ENCODE measurements around the gene NETO1.

NETO1 gene

GRCh38 chr18:72840109-72840508 is 27.7 kb downstream of the NETO1 start:
- DNase-seq, result no peak

GRCh38 chr18:72834731-72835130 is 33.1 kb downstream of the NETO1 start:
- no peak for DNase-seq

- no peak for DNase-seq
Observed at GRCh38 chr18:72833471-72833870, 34.3 kb downstream of the NETO1 start.

- no peak for DNase-seq
Observed at GRCh38 chr18:72830109-72830508, 37.7 kb downstream of the NETO1 start.

GRCh38 chr18:72828601-72829000 is 39.2 kb downstream of the NETO1 start:
- DNase-seq, result no peak

- DNase-seq, result no peak
Observed at GRCh38 chr18:72826736-72827135, 41.1 kb downstream of the NETO1 start.

DNA sequence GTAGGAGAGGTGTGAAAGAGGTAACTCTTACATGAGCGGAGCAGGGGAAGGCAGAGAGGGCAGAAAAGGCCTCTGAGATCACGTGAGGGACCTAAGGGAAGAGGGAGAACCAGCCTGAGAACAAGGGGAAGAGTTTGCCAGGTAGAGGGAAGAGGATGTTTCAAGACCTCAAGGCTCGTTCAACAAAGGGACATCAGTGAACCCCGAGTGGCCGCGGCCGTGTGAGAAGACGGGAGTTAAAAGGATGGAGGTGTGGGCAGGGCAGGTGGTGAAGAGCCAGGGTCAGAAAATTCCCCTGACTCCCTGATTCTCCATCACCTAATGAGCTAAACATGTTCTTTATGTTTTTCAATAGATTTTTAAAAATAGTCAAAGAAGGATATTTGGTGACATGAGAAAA is 44.4 kb downstream of the NETO1 start:
- no peak for DNase-seq

DNA sequence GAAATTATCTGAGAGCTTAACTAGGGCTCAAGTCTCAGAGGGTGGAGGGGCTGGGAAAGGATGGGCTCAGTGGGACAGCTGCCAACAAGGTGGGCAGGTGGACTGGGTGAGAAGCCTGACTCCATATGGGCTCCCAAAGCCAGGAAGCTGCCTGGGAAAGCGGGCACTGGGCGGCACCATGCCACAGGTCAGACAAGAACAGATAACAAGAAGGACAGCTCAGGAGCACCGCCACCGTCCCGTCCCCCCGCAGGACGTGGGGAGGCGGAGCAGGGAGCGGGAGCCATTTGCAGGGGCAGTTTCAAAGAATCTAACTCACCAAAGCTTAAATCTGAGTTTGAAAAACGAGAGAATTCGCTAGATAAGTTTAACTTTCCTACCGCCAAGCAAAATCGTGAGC is 45.6 kb downstream of the NETO1 start:
- DNase-seq, result no peak

DNA sequence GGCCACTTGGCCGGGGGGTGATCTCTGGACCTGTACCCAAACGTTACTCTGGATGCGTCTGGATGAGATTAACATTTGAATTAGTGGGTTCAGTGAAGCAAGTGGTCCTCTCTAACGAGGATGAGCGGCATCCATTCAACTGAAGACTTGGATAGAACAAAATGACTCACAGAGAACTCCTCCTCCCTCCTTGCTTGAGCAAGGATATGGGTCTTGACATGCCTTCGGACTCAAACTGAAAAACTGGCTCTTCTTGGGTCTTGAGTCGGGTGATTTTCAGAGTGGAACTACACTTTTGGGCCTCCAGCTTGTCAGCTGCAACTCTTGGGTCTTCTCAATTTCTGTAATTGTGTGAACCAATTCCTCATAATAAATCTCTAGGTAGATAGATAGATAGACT is 47.2 kb downstream of the NETO1 start:
- no peak for DNase-seq

- DNase-seq, result no peak
Observed at GRCh38 chr18:72819050-72819449, 48.7 kb downstream of the NETO1 start.

- DNase-seq, result no peak
Observed at GRCh38 chr18:72811047-72811446, 56.7 kb downstream of the NETO1 start.

DNA sequence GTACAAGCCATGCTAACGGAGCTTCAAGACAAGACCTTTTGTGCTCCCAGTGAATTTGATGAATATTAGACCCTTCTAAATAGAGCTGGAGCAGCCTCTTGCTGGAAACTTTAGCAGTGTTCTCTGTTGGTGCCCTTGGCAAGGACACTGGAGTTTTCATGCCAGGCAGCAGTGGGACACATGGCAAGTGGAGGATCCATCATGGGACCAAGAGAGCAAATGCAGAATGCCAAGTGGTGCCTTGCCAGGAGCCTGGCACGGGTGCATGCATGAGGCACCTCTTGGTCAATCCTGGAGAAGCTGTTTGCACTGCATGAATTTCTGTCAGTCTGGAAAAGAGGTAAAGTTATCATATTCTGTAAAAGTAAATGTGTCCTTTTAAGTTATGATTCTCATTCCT is 59.1 kb downstream of the NETO1 start:
- DNase-seq, result no peak

GRCh38 chr18:72799106-72799505 is 68.7 kb downstream of the NETO1 start:
- DNase-seq, result no peak

GRCh38 chr18:72783530-72783929 is 84.3 kb downstream of the NETO1 start:
- DNase-seq, result no peak

DNA sequence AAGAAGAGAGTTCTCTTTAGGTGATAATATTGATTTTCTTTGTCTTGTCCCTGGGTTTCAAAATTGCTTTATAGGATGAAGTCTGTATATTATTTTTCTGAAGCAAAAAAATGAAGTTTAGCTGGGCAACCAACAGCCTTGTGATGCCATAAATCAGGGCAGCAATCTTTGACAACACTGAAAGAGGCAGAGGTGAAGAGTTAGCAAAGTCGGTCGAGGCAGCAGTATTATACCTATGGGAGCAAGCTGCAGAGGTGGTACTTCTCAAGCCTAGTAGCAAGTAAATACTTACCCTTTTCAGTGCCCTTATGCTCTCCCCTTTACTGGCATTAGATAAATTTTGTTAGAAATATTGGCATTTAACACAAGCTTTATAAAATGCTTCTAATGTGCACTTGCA is 92.9 kb downstream of the NETO1 start:
- no peak for DNase-seq

GRCh38 chr18:72772916-72773315 is 94.9 kb downstream of the NETO1 start:
- no peak for DNase-seq

DNA sequence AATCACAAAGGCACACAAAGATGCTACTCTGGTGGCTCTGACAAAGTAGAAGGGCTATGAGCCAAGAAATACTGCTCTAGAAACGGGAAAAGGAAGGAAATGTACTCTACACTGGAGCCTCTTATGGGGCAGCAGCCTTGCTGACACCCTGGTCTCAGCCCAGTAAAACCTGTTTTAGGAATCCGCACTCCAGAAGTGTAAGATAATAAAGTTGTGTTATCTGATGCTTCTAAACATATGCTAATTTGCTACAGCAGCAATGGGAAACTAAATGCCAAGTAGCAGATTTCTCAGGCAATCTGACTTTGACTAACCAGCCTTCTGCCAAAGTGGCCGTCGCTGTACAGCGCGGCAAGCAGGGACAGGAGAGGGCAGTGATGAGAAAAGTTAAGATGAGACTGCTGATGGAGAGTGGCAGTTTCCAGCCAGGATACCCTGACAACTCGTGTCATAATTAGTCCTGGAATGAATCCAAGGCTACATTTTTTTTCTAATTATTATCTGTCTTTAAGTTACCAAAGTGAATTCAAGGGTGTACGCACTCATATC is 99.0 kb downstream of the NETO1 start:
- no peak for DNase-seq

DNA sequence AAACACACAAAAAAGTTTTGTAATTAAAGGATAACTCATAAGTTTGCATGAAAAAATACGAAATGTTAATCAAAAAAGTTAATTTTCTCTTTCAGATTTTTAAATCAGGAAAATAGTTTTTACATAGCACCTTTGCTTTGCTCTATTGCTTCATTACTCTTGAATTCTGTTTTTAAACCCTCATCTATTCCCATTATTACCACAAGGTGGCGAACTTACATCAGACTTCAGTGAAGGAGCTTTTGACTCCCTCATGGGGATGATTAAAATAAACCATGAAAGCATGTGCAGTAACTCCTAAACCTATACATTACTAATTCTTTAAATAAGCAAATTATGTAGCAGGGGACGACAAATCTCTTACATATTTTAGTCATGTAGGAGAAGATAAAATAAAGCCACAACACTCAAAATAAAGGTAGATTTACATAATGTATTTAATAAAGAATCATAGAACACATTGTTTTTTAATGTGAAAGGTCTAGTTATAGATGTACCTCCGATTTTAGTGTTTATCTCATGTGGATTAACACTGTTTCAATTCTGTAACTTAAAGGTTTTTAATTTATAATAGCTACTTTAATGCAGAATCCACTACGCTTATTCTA is 105.2 kb downstream of the NETO1 start:
- peak; percentile 19 for DNase-seq

- DNase-seq, result no peak
Observed at GRCh38 chr18:72752220-72752619, 115.6 kb downstream of the NETO1 start.

GRCh38 chr18:72742002-72742401 is 125.8 kb downstream of the NETO1 start:
- no peak for DNase-seq

DNA sequence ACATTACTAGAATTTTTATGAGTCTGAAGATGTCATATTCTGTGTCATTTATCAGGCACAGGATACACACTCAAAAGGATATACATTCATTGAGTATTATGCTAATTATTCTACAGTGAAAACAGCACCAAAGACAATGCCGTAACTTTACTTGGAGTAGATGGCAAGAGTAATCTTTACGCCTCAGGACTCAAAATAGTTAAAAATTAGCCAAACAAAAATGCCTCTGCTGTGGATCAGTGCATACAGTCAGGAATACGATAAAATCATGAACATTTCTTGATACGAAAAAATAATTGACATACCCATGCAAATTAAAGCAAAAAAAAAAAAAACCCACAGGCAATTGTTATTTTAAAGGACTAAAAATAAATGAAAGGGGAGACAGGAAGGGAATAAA is 129.7 kb downstream of the NETO1 start:
- no peak for DNase-seq

DNA sequence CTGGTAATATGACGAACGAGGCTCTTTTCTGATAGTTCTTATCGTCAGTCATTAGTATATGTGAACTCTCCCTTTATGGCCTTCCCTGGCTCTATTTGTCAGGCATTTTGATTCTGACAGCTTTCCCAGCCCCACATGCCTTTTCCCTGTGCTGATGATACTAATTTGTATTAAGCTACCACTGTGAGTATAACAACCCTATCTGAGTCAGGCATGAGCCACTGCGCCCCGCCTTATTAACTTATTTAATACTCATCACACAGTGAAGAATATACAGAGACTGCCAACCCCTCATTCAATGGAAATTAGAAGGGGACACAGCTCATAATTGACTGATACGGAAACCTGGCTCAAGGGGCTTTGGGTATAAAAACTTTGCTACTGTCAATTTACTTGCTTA is 140.0 kb downstream of the NETO1 start:
- DNase-seq, result no peak

- DNase-seq, result no peak
Observed at GRCh38 chr18:72727038-72727655, 140.6 kb downstream of the NETO1 start.

- no peak for DNase-seq
Observed at GRCh38 chr18:72726201-72726600, 141.6 kb downstream of the NETO1 start.

DNA sequence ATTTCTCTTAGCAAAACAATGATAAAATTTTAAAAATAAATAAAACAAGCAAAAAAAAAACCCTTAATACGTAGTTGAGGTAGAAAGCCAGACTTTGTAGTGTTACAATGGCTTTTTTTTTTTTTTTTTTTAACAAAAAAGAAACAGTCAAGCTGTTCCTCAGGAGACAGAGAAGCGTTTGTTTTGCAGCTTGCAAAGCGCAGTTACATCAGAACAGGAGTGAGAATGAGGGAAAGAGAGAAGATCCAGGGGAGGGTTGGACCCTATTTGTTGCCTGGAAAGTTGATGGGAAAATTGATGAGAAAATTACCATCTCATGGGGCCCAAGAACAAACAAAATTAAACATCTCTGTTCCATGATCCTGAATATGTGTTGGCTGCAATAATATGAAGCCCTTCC is 146.5 kb downstream of the NETO1 start:
- no peak for DNase-seq
